Liver (tissue), 10 donors: ENCODE measurements around the gene PAIP2B. TPM values are rescaled to one million over a fixed set of nuclear protein-coding genes. Genes with fewer than 3 reads are reported as not detected.
A peak's percentile ranks its signal among the peaks of the same experiment; 100 is the strongest.

Experiments used
- DNase-seq: peaks from one replicate; pipeline ENCODE4 v3.0.0-alpha.2; 2017; ENCODE audit warnings: low spot score
- H3K27ac ChIP-seq, 2 donors: one replicate each; pipeline ENCODE4 v1.7.0; 2013; ENCODE audit warnings: inconsistent platforms in 2 of 2, low read length in 2 of 2, control low read depth in 1 of 2, low read depth in 1 of 2, mild to moderate bottlenecking in 1 of 2
- H3K27me3 ChIP-seq, 4 donors: one replicate each; pipeline versions ENCODE4 v1.6.1 to v1.7.0; 2013; ENCODE audit warnings: low read length in 3 of 4, inconsistent platforms in 1 of 4, mild to moderate bottlenecking in 1 of 4, moderate library complexity in 1 of 4; ENCODE audit not compliant: control insufficient read depth in 4 of 4, insufficient read depth in 4 of 4
- H3K36me3 ChIP-seq, 4 donors: one replicate each; pipeline versions ENCODE4 v1.6.1 to v1.7.0; 2013; ENCODE audit warnings: low read length in 3 of 4, mild to moderate bottlenecking in 3 of 4, low read depth in 1 of 4, moderate library complexity in 1 of 4; ENCODE audit not compliant: control insufficient read depth in 4 of 4, insufficient read depth in 3 of 4
- H3K4me1 ChIP-seq, 4 donors: one replicate each; pipeline versions ENCODE4 v1.6.1 to v1.7.0; 2013; ENCODE audit warnings: low read length in 3 of 4, mild to moderate bottlenecking in 3 of 4, moderate library complexity in 1 of 4; ENCODE audit not compliant: control insufficient read depth in 4 of 4, insufficient read depth in 4 of 4
- H3K4me3 ChIP-seq, 3 donors: one replicate each; pipeline versions ENCODE4 v1.6.1 to v1.7.0; 2013; ENCODE audit warnings: low read length in 3 of 3, control low read depth in 1 of 3, low read depth in 1 of 3, mild to moderate bottlenecking in 1 of 3
- H3K9ac ChIP-seq, 2 donors: one replicate each; pipeline ENCODE4 v1.7.0; 2013; ENCODE audit warnings: low read length in 2 of 2, mild to moderate bottlenecking in 2 of 2, moderate library complexity in 2 of 2, control low read depth in 1 of 2, low read depth in 1 of 2
- H3K9me3 ChIP-seq, 4 donors: one replicate each; pipeline versions ENCODE4 v1.6.1 to v1.7.0; 2013; ENCODE audit warnings: low read length in 3 of 4; ENCODE audit not compliant: control insufficient read depth in 4 of 4
- GABPA ChIP-seq, 2 donors: IDR thresholded peaks in 1 of 2; conservative IDR thresholded peaks in 1 of 2; 2 replicates each; pipeline ENCODE4 v1.6.1; 2016; ENCODE audit warnings: antibody characterized with exemption in 2 of 2, mild to moderate bottlenecking in 1 of 2, moderate library complexity in 1 of 2
- HNF4A ChIP-seq, 2 donors: conservative IDR thresholded peaks; 2 replicates each; pipeline ENCODE4 v1.6.1; 2016; ENCODE audit warnings: antibody characterized with exemption in 2 of 2, mild to moderate bottlenecking in 2 of 2
- NR2F2 ChIP-seq: IDR thresholded peaks from 2 replicates; pipeline ENCODE4 v1.6.1; 2016; ENCODE audit warnings: antibody characterized with exemption
- YY1 ChIP-seq: IDR thresholded peaks from 2 replicates; pipeline ENCODE4 v1.6.1; 2016; ENCODE audit warnings: antibody characterized with exemption, mild to moderate bottlenecking
- WGBS: extraction: QIAGEN DNeasy Blood & Tissue Kit; methylation state at CpG from one replicate; pipeline ENCODE4 v1.1.7; 2013; 5-methylcytosine and 5-hydroxymethylcytosine counted together
- polyA plus RNA-seq, 2 donors: library from polyadenylated mRNA; stranded (reverse) in 1 of 2; unstranded in 1 of 2; fragments of 200-250 nt in 1 of 2; fragments of >200 nt in 1 of 2; fragmentation: Nextera tagmentation in 1 of 2; extraction: Ambion mirVana in 1 of 2; gene quantifications; one replicate each; pipeline versions ENCODE4 v1.2.1 to v1.2.3, GENCODE V29; 2013 to 2015
- small RNA-seq: library from RNA; depleted of rRNA; stranded (forward); fragments of <200 nt; gene quantifications from one replicate; pipeline ENCODE3, GENCODE V24; 2014
- total RNA-seq, 2 donors: library from RNA; depleted of rRNA; stranded (reverse); fragments of >200 nt; gene quantifications; one replicate each; pipeline ENCODE4 v1.2.3, GENCODE V29; 2014
- TF ChIP-seq, protein P1 (sequence below): IDR thresholded peaks from 2 replicates; pipeline ENCODE4 v1.6.1; 2016; ENCODE audit warnings: antibody characterized with exemption
- donor health status: healthy.
- donor health status: healthy.
- donor health status: healthy.
- donor health status: healthy.
- donor health status: healthy.

Gene PAIP2B
- total and polyA plus RNA-seq, 4 donors: 4.8 to 28.6 (median 10.6) TPM

DNA sequence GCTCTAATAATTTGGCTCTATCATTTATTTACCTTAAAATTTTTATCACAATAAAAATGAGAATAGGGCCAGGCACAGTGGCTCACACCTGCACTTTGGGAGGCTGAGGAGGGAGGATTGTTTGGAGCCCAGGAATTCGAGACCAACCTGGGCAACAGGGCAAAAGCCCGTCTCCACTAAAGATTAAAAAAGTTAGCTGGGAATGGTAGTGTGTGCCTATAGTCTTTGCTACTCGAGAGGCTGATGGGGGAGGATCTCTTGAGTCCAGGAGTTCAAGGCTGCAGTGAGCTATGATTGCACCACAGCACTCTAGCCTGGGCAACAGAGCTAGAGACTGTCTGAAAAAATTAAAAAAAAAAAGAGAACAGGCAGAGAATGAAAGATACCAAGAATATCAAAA is 90.7 kb downstream of the PAIP2B start:
- DNase-seq: no peak
- Histone ChIP-seq H3K27ac (no peak overlapping the region), H3K9ac (no peak overlapping the region), H3K9me3 (no peaks in the 10 kb centered on the region), H3K4me3 (no peak overlapping the region), H3K27me3 (no peaks in the 10 kb centered on the region), H3K36me3 (peaks cover 12 to 60% (median 56%) of the 10 kb centered on the region in 4 donors), H3K4me1 (peaks cover 5 to 14% (median 10%) of the 10 kb centered on the region in 4 donors)
- TF ChIP-seq YY1 (no peak), HNF4A (conservative IDR thresholded peaks at IDR 0.05) (peak in 1 of 2 donors; percentile 55)
- WGBS: 54% methylated on average over 3 of the region's 3 CpGs

DNA sequence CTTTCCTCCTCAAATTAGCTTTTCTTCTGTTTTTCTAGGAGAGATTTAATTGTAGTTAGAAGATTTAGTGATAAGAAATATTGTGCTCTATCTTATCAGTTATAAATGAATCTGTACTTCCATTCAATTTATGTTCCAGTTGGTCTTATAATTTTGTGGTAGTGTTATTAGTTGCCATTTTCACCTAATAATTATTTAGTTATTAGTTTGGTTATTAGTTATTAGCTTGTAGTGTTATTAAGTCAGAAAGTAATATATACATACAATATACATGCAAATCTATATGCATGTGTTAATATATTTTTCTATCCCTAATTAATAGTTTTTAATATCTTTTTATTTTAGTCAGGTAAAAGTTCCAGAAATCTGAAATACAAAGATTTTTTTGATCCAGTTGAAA is 93.3 kb downstream of the PAIP2B start:
- H3K27me3 ChIP-seq: no peaks in the 10 kb centered on the region
- no peak overlapping the region for H3K4me3 ChIP-seq
- H3K9ac ChIP-seq: no peak overlapping the region
- H3K4me1 ChIP-seq: peaks cover 7 to 27% (median 15%) of the 10 kb centered on the region in 4 donors
- H3K36me3 ChIP-seq: peaks cover 7 to 38% (median 33%) of the 10 kb centered on the region in 4 donors
- no peak for DNase-seq
- TF ChIP-seq GABPA (IDR thresholded peaks at IDR 0.05 in 1 of 2, conservative IDR thresholded peaks at IDR 0.05 in 1 of 2) (no peak), NR2F2 (no peak)
- TF ChIP-seq, protein P1, sequence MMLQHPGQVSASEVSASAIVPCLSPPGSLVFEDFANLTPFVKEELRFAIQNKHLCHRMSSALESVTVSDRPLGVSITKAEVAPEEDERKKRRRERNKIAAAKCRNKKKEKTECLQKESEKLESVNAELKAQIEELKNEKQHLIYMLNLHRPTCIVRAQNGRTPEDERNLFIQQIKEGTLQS: no peak
- H3K27ac ChIP-seq: no peak overlapping the region
- H3K9me3 ChIP-seq: no peaks in the 10 kb centered on the region

Small RNA genes within 50 kb of the gene (small RNA-seq; reads per million reads assigned to genes)
- not detected for gene AC007881.1

Other genes starting within 250 kb of the PAIP2B start
- gene ANKRD53, start 248.5 kb downstream of the PAIP2B start, total RNA-seq: under 1 TPM; 0.33 to 0.50 TPM
- gene ANKRD53, start 248.5 kb downstream of the PAIP2B start, polyA plus RNA-seq: under 1 TPM; 0.29 to 0.46 TPM
- 10 to 100 TPM; 15.0 to 54.8 TPM for gene TEX261, start 232.2 kb downstream of the PAIP2B start, total RNA-seq
- 10 to 100 TPM; 14.2 to 33.8 TPM for gene TEX261, start 232.2 kb downstream of the PAIP2B start, polyA plus RNA-seq
- gene NAGK, start 158.5 kb downstream of the PAIP2B start, total RNA-seq: 10 to 100 TPM; 21.8 to 31.5 TPM
- 10 to 100 TPM; 22.8 to 41.0 TPM for gene NAGK, start 158.5 kb downstream of the PAIP2B start, polyA plus RNA-seq
- gene MCEE, start 96.9 kb downstream of the PAIP2B start, total RNA-seq: 10 to 100 TPM; 13.1 to 24.1 TPM
- gene MCEE, start 96.9 kb downstream of the PAIP2B start, polyA plus RNA-seq: 10 to 100 TPM; 23.7 to 57.6 TPM
- gene MPHOSPH10, start 96.5 kb downstream of the PAIP2B start, total RNA-seq: 10 to 100 TPM in 1 of 2 donors, 1 to 10 TPM in 1; 8.7 to 13.1 TPM
- 10 to 100 TPM in 1 of 2 donors, 1 to 10 TPM in 1; 9.5 to 13.6 TPM for gene MPHOSPH10, start 96.5 kb downstream of the PAIP2B start, polyA plus RNA-seq
- gene ZNF638, start 104.7 kb upstream of the PAIP2B start, total RNA-seq: 100 to 1,000 TPM in 1 of 2 donors, 10 to 100 TPM in 1; 70.3 to 151 TPM
- 10 to 100 TPM; 24.8 to 41.9 TPM for gene ZNF638, start 104.7 kb upstream of the PAIP2B start, polyA plus RNA-seq
- gene DYSF, start 226.5 kb upstream of the PAIP2B start, total RNA-seq: 10 to 100 TPM; 15.1 to 20.8 TPM
- gene DYSF, start 226.5 kb upstream of the PAIP2B start, polyA plus RNA-seq: 10 to 100 TPM in 1 of 2 donors, 1 to 10 TPM in 1; 8.5 to 12.0 TPM